Stimulated activated CD8-positive, alpha-beta memory T cell treated with anti-CD3 and anti-CD28 coated beads, Interleukin-12 subunit alpha, Interleukin-12 subunit beta, amount 100 ng/mL, for 1 hour (primary cell): ENCODE measurements around the gene CCDC124.
A peak's percentile ranks its signal among the peaks of the same experiment; 100 is the strongest.

Experiments used
- DNase-seq: peaks from one replicate; pipeline ENCODE4 v3.0.0-alpha.2; 2020; ENCODE audit warnings: low read depth

Gene CCDC124

DNA sequence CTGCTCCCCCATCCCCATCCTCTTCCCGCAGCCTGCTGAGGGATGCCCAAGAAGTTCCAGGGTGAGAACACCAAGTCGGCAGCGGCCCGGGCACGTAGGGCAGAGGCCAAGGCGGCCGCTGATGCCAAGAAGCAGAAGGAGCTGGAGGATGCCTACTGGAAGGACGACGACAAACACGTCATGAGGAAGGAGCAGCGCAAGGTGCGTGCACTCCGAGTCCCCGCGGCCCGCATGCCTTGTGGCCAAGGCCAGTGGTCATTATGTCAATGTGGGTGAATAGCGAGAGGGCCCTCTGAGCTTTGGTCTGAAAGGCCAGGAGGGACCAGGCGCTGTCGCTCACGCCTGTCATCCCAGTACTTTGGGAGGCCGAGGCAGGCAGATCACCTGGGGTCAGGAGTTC is 3.6 kb downstream of the CCDC124 start:
- no peak for DNase-seq

DNA sequence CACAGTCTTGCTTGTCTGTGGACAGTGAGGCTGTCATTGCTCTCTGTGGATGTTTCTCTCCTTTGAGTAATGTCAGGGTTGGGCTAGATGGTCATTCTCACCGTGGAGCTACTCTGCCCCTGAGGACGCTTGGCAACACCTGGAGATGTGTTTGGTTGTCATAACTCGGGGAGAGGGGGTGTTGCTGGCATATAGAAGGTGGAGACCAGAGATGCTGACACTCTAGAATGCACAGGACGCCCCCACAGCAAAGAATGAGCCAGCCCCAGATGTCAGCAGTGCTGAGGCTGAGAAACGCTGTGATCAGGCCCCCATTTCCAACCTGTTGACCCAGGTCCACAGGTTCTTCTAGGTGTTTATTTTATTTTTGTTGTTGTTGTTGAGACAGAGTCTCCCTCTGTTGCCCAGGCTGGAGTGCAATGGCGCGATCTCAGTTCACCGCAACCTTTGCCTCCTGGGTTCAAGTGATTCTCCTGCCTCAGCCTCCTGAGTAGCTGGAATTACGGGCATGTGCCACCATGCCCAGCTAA is 4.6 kb downstream of the CCDC124 start:
- DNase-seq: no peak

- peak; percentile 74 for DNase-seq
These were observed 5.5 kb downstream of the CCDC124 start for GRCh38 chr19:17938092-17938845.

DNA sequence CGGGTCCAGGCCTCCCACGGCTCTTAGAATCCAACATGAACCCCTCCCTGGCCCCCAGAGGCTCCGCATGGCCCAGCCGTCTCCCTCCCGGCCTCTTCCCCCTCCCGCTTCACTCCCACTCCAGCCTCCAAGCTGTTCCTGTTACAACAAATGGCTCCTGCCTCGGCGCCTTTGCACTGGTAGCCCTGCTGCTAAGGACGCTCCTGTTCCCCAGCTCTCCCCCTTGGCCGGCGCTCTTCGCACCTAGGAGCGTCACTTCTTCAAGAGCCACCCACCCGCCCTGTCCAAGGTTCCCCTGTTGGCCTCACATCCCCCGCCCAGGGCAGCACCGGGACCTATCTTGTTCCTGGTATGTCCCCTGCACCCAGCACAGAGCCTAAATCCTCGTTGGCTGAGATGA is 9.4 kb downstream of the CCDC124 start:
- no peak for DNase-seq

GRCh38 chr19:17942582-17943273 is 9.9 kb downstream of the CCDC124 start:
- no peak for DNase-seq

DNA sequence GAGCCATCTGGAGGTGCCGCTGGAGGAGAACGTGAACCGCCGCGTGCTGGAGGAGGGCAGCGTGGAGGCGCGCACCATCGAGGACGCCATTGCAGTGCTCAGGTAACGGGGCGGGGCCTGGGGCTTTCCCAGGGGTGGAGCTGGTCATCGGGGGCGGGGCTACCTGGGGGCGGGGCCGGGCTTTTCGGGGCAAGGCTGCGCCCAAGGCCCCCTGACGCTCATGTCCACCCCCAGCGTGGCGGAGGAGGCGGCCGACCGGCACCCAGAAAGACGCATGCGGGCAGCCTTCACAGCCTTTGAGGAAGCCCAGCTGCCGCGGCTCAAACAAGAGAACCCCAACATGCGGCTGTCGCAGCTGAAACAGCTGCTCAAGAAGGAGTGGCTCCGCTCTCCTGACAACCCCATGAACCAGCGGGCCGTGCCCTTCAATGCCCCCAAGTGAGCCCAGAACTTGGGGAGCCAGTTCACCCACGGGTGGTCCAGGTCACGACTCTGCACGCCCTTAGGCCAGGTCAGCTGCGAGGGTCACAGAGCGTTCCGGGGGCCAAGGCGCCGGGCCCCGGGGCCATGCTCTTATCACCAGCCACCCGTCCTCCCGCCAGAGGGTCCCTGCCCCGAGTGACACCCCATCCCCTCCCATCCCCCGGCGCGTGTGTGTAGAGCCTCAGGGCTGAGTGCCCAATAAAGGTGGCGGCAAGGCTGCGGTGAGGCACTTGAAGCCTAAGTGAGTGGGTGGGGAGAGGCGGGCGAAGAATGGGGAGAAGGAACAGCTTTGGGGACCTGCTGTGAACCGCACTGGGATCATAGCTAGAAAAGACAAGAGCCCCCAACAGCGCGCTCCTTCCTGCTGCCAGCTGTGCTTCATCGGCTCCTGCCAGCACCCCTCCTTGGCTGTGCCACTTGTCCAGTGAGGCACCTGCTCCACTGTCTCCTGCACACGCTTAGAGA is 10.7 kb downstream of the CCDC124 start:
- DNase-seq: no peak

DNA sequence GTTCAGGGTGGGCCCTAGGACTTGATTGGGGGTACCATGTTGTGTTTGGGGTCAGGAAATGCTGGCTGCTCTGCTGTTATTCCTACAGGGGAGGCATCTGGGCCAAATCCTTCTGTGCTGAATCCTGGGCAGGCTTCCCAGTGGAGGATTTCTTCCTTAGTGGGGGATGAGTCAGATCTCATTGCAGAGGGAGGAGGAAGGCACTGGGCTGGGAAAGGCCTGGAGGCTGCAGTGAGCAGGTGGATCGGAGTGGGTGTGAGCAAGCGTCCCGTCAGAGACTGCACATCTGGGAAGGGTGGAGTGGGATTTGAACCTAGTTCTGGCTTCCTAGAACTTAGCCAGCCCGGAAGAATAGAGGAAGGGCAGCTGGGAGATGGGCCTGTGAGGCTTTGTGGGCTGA is 11.5 kb downstream of the CCDC124 start:
- no peak for DNase-seq

DNA sequence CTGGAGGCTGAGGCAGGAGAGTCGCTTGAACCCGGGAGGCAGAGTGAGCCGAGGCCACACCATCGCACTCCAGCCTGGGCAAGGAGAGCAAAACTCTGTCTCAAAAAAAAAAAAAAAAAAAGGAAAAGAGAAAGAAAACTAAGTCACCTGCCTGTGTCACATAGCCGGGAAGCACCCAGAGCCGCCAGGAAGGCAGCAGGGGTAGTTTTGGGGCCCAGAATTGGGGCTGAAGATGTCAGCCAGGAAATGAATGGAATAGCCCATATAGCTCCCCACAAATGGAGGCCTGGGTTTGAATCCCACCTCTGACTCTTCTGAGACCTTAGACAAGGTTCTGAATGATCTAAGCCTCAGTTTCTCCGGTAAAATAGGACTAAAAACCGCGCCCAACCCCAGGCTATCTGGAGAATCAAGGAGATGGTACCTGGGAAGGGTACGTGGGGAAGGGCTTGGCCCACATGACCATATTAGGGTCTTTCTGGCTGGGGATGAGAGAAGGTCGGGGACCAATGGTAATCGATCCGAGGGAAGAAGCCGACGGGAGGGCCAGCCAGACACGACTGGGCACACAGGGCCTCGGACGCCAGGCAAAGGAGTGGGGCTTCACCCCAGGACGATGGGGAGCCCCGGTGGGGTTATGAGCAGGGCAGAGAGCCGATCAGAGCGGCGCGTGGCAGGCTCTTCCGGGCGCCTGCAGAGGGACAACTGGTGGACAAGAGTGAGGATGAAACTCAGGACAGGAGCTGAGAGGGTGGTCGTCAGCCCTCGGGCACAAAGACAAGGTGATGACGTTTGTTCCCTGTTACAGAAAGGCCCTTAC is 14.4 kb downstream of the CCDC124 start:
- no peak for DNase-seq

DNA sequence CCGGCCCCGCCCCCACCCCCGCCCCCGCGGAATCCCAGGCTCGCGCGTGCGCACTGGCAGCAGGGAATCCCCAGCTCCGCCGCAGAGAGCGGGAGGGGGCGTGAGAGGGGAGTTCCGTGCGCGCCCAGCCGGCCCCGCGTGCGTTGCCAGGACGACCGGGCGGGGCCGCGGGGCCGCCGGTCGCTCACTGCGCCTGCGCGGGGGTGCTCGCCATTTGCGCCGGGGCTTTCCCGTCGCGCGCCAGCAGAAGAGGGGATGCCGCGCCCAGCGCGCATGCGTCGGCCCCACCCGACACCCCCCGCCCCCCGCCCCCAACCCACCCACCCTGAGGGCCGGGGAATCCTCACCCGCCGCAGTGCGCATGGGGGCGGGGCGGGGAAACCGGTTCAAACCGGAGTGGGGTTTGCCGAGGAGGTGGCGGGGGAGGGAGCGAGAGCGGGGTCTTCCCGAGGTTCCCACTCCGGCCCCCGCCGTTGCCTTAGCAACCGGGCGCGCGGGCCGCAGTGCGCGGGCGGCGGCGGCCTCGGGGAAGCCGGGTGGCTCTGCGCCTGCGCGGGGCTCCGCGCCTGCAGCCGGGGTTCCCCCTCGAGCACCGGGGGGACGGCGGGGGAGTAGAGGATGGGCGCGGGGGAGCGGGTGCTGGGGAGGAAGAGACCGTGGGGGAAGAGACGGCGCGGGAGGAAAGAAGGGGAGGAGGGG is 15.1 kb downstream of the CCDC124 start:
- DNase-seq: peak; percentile 88

DNA sequence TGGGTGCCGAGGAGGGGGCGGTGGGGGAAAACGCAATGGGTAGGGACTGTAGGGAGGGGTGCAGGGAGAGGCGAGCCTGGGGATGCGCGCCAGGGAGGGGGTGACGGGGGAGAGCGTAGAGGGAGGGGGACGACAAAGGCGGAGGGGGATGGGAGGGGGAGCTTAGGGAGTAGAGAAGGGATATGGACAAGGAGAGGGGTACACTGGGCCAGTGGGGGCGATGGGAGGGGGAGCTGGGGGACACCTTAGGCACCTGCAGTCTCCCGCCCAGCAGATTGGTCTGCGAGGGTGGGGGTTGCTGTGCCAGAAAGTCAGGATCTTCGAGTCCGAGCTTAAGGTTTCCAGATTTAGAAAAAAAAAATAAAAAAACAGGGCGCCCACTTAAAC is 15.7 kb downstream of the CCDC124 start:
- no peak for DNase-seq

- DNase-seq: no peak
These were observed 16.4 kb downstream of the CCDC124 start for GRCh38 chr19:17948931-17949930.

DNA sequence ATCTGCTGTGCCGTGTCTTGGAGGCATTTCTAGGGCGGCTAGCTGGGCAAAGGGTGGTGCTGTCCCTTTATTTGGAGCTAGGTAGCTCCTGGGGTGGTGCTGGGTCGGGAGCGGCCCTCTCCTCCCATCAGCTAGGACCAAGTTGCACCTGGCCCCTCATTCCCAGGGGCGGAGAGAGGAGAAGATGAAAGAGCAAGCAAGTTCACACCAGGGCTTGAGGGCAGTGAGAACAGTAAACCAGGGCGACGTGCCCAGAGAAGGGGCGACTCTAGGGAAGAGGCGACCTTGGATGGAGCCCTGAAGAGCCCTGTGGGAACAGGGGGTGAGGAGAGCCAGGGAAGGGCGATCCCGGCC is 17.1 kb downstream of the CCDC124 start:
- no peak for DNase-seq

GRCh38 chr19:17950310-17951156 is 17.7 kb downstream of the CCDC124 start:
- DNase-seq: peak; percentile 25

GRCh38 chr19:17951157-17951989 is 18.6 kb downstream of the CCDC124 start:
- DNase-seq: no peak

GRCh38 chr19:17951990-17952976 is 19.5 kb downstream of the CCDC124 start:
- DNase-seq: no peak

DNA sequence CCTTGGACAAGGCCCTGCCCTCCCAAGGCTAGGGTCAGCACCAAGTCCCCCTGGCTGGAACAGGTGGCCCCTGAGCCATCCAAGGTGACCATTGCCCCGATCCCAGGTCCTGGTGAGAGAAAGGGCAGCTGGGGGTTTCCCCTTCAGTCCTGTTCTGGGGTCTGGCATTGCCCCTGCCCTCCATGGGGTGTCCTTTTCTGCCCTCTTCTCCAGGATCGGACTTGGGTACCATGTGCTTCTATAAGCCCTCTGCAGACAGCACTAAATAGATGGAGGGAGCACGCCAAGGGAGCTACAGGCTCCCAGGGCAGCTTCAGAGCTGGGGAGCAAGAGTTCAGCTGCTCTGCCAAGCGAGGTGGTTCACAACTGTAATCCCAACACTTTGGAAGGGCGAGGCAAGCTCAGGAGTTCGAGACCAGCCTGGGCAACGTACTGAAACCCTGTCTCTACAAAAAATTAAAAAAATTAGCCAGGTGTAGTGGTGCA is 20.5 kb downstream of the CCDC124 start:
- DNase-seq: no peak
